Left ventricle myocardium inferior (tissue), 1 donor: ENCODE data around the gene ZSWIM2. TPM values are rescaled to one million over a fixed set of nuclear protein-coding genes. Genes with fewer than 3 reads are reported as not detected.

ENCODE experiments used
- DNase-seq: peaks from one replicate; pipeline ENCODE4 v3.0.0-alpha.2; 2020
- H3K27ac ChIP-seq: fragments of 200-600 bp; replicated peaks from 2 replicates; pipeline ENCODE4 v1.8.0; 2021
- H3K27me3 ChIP-seq: fragments of 200-600 bp; 2 replicates; pipeline ENCODE4 v1.8.0; 2021; ENCODE audit warnings: low read depth
- H3K36me3 ChIP-seq: fragments of 200-600 bp; 2 replicates; pipeline ENCODE4 v1.8.0; 2021
- H3K4me1 ChIP-seq: fragments of 200-600 bp; 2 replicates; pipeline ENCODE4 v1.8.0; 2021
- H3K4me3 ChIP-seq: fragments of 200-600 bp; 2 replicates; pipeline ENCODE4 v1.8.0; 2021; ENCODE audit warnings: mild to moderate bottlenecking, moderate library complexity
- H3K9me3 ChIP-seq: fragments of 200-600 bp; replicated peaks from 2 replicates; pipeline ENCODE4 v1.8.0; 2021
- CTCF ChIP-seq: fragments of 200-600 bp; IDR thresholded peaks from 2 replicates; pipeline ENCODE4 v1.8.0; 2021; ENCODE audit warnings: antibody characterized with exemption, mild to moderate bottlenecking, borderline replicate concordance
- intact Hi-C: fragments of 100-400 bp; cut with micrococcal nuclease; formaldehyde crosslinking; loops from one replicate; pipeline ENCODE4 v1.11.0; 2022
- total RNA-seq: library from RNA; stranded (reverse); fragmentation: NEBNext Ultra II Directional; extraction: Animal tissue kit (Norgen Biotek cat#: 25700); gene quantifications from one replicate; pipeline ENCODE4 v1.2.1, GENCODE V29; 2021
- donor health status: DM: no; HTN: yes; CAD: no; lungs with severe emphysema.

The ZSWIM2 gene
- total RNA-seq, 1 donor from 2014 or later = not detected

- Histone ChIP-seq H3K9me3 (peaks cover 42% of the 10 kb centered on the region), H3K4me1 (peaks cover 30% of the 10 kb centered on the region), H3K36me3 (no peaks in the 10 kb centered on the region), H3K4me3 (no peak overlapping the region), H3K27me3 (no peaks in the 10 kb centered on the region), H3K27ac (no peak overlapping the region)
- no peak for TF ChIP-seq CTCF
- no peak for DNase-seq
- intact Hi-C loops = no loop called here
Measured at GRCh38 chr2:186881660-186882059, 32.7 kb upstream of the ZSWIM2 start.

- H3K27me3 ChIP-seq = no peaks in the 10 kb centered on the region
- H3K27ac ChIP-seq = no peak overlapping the region
- H3K4me1 ChIP-seq = peaks cover 7% of the 10 kb centered on the region
- H3K9me3 ChIP-seq = peaks cover 55% of the 10 kb centered on the region
- DNase-seq = no peak
- H3K4me3 ChIP-seq = no peak overlapping the region
- no peaks in the 10 kb centered on the region for H3K36me3 ChIP-seq
- TF ChIP-seq CTCF = no peak
- intact Hi-C loops = no loop called here
Measured at GRCh38 chr2:186879312-186879711, 30.3 kb upstream of the ZSWIM2 start.

GRCh38 chr2:186874713-186875112, 25.7 kb upstream of the ZSWIM2 start:
- TF ChIP-seq CTCF = no peak
- H3K4me3 ChIP-seq = no peak overlapping the region
- H3K36me3 ChIP-seq = no peaks in the 10 kb centered on the region
- no peaks in the 10 kb centered on the region for H3K27me3 ChIP-seq
- H3K9me3 ChIP-seq = peaks cover 26% of the 10 kb centered on the region
- H3K4me1 ChIP-seq = no peaks in the 10 kb centered on the region
- intact Hi-C loops = no loop called here
- H3K27ac ChIP-seq = no peak overlapping the region
- no peak for DNase-seq

- H3K4me1 ChIP-seq = peaks cover 7% of the 10 kb centered on the region
- no peak overlapping the region for H3K27ac ChIP-seq
- TF ChIP-seq CTCF = no peak
- H3K4me3 ChIP-seq = no peak overlapping the region
- H3K9me3 ChIP-seq = peaks cover 13% of the 10 kb centered on the region
- no peak for DNase-seq
- H3K36me3 ChIP-seq = no peaks in the 10 kb centered on the region
- intact Hi-C loops = no loop called here
- H3K27me3 ChIP-seq = no peaks in the 10 kb centered on the region
Measured at GRCh38 chr2:186871881-186872280, 22.9 kb upstream of the ZSWIM2 start.

GRCh38 chr2:186868344-186868743, 19.4 kb upstream of the ZSWIM2 start:
- DNase-seq = no peak
- intact Hi-C loops = no loop called here
- H3K27ac ChIP-seq = peak overlapping the region; percentile 22
- H3K36me3 ChIP-seq = no peaks in the 10 kb centered on the region
- H3K27me3 ChIP-seq = no peaks in the 10 kb centered on the region
- H3K9me3 ChIP-seq = no peaks in the 10 kb centered on the region
- H3K4me3 ChIP-seq = no peak overlapping the region
- peaks cover 7% of the 10 kb centered on the region for H3K4me1 ChIP-seq
- no peak for TF ChIP-seq CTCF
